PC-9 (cell line): ENCODE data around the gene SNX12. TPM values are rescaled to one million over a fixed set of nuclear protein-coding genes. Genes with fewer than 3 reads are reported as not detected.

Source experiments
- total RNA-seq: library from RNA; stranded (reverse); gene quantifications from 2 replicates; pipeline ENCODE4 v1.2.3, GENCODE V29; 2021

The SNX12 gene
- total RNA-seq, 1 experiment from 2014 or later, result 63.1 TPM

Other genes with a start within 250 kb of the SNX12 start
- gene TEX11, start 159.6 kb downstream of the SNX12 start, total RNA-seq, result not detected in 2 replicates
- not detected in 2 replicates for gene SLC7A3, start 137.2 kb downstream of the SNX12 start, total RNA-seq
- 22.0 and 29.3 TPM in 2 replicates for gene FOXO4, start 27.5 kb upstream of the SNX12 start, total RNA-seq
- gene CXorf65, start 38.4 kb upstream of the SNX12 start, total RNA-seq, result not detected in 2 replicates
- gene IL2RG, start 43.2 kb upstream of the SNX12 start, total RNA-seq, result not detected in 2 replicates
- 32.7 and 51.6 TPM in 2 replicates for gene MED12, start 50.3 kb upstream of the SNX12 start, total RNA-seq
- gene NLGN3, start 76.5 kb upstream of the SNX12 start, total RNA-seq, result 0.63 and 0.65 TPM in 2 replicates
- not detected in 2 replicates for gene GJB1, start 154.9 kb upstream of the SNX12 start, total RNA-seq
- 45.3 and 45.7 TPM in 2 replicates for gene ZMYM3, start 185.8 kb upstream of the SNX12 start, total RNA-seq
- 499 and 551 TPM in 2 replicates for gene NONO, start 215.3 kb upstream of the SNX12 start, total RNA-seq
- gene ITGB1BP2, start 233.4 kb upstream of the SNX12 start, total RNA-seq, result 5.2 and 5.4 TPM in 2 replicates